GM18499 (cell line): ENCODE results near the gene FAM76A.
A peak's percentile ranks its signal among the peaks of the same experiment; 100 is the strongest.

Experiments
- ATAC-seq: cut with Tn5 transposase; IDR thresholded peaks from one replicate; pipeline ENCODE4 v1.9.1; 2021; ENCODE audit warnings: moderate number of reproducible peaks; ENCODE audit not compliant: insufficient read depth, unreplicated experiment

FAM76A gene

GRCh38 chr1:27719286-27720251, 6.2 kb upstream of the FAM76A start:
- no peak for ATAC-seq

- ATAC-seq, result no peak
Measured at GRCh38 chr1:27724961-27725373, 794 bp upstream of the FAM76A start.

DNA sequence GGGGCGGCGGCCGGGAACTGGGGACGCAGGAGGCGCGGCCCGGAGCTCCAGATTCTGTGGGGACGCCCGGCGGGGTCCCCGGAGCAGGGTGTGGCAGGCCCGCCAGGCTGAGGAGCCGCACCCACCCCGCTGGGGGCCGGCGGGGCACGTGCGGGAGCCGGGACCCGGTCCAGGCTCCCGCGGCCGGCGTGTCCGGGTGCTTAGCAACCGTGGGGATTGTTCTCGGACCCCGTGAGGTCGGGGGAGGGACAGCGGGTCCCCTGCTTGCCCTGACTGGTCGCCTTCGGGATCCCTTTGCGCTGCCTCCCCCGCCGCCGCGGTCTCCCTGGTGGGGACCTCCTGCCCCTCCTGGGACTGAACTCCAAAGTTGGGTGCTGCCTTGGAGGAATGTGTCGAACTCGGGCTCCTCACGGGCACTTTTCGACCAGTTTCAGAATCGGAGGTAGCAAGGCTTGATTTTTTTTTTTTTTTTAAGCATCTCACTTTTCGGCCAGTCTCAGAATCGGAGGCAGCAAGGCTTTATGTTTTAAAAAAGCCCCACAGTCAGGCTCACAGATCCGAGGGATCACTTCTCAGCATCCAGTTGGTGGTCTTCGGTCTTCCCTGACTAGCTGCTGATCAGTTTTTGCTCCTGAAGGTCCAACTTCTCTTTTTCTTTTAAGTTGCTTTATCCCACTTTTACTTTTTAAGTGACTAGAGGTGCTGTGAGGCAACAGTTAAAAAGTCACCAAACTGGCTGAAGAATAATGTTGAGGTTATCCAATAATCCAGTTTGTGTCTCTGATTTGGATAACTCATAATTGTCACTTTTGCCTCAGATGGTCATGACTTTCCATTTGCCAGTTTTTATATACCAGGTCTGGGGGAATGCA, 648 bp downstream of the FAM76A start:
- ATAC-seq, result no peak

GRCh38 chr1:27727126-27727525, 1.4 kb downstream of the FAM76A start:
- no peak for ATAC-seq

GRCh38 chr1:27736252-27736651, 10.5 kb downstream of the FAM76A start:
- no peak for ATAC-seq

- ATAC-seq, result no peak
Measured at GRCh38 chr1:27741121-27741520, 15.4 kb downstream of the FAM76A start.

- ATAC-seq, result no peak
Measured at GRCh38 chr1:27744556-27744955, 18.8 kb downstream of the FAM76A start.

DNA sequence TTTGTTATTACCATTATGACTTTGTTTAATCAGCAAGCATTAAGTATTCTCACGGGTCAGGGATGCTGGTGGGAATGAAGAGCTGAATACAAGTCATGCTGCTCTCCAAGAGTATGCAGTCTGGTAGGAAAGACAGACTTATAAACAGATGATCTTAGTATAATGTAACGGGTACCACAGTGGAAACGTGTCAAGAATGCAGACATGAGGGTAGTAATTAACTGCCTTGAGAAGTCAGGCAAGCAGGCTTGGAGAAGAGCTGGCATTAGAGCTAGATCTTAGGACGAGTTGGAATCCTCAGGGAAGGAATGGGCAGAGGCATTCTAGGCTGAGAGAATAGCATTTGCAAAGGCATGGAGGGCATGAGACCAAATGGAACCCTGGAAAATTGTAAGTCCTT, 19.7 kb downstream of the FAM76A start:
- ATAC-seq, result no peak

GRCh38 chr1:27752360-27752759, 26.6 kb downstream of the FAM76A start:
- no peak for ATAC-seq

DNA sequence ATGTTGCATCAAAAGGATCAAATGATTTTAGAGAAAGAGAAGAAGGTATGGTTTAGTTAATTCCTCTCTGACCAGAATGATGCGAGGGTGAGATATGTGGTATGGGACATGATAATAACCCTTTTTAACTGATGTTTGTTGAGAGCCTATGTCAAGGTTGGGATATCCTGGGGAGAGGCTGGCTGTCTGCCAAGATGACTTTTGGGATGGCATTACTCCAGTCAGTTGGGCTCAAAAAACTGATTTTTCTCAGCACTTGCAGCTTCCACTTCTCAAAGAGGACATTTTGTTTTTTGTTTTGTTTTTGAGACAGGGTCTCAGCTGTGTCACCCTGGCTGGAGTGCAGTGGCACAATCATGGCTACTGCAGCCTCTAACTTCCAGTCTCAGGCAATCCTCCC, 29.5 kb downstream of the FAM76A start:
- no peak for ATAC-seq

DNA sequence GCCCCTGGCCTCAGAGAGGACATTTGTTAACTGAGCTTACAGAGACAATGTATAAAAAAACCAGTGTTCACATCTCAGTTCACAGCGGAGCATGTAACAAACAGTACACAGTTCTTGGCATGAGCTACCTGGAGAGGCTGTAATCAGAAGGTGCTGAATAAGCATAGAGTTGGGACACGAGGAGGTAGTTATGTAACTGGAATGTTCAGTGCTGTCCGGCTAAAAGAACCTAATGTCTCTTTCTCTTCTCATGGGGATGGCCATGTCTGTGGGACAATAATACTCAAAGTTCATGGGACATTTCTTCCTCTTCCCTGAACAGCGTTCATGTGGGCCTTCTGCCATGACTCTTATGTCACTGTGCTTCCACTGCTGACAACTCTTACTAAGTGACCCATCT, 30.1 kb downstream of the FAM76A start:
- no peak for ATAC-seq

DNA sequence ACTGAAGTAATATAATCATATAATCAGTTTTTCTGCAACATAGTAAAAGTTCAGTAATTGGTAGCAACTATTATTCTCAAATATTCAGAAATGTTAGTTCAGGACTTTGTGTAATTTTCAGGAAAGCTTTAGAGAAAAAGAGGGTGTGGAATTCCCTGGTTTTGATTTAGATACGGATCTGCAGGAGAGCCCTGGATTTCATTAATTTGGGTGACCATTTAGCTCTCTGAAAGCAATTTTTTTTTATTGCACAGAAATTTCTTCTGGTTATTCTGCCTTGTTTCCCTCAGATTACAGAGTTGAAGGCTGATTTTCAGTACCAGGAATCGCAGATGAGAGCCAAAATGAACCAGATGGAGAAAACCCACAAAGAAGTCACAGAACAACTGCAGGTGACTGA, 33.5 kb downstream of the FAM76A start:
- ATAC-seq, result no peak

DNA sequence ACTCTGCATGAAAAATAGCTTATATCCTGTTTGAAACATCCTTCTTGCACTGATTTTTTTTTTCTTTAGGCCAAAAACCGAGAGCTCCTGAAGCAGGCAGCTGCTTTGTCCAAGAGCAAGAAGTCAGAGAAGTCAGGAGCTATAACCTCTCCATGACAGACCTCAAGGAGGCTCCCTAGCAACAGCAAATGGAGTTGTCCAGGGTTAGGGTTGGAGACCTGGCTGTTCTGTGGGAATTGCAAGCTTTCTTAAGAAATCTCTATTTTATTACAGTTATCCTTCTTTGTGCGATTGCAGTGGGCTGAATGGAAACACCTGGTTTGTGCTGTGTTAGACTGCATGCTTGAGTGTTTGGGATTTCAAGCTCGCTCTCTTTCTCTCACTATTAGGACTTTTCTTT, 34.7 kb downstream of the FAM76A start:
- ATAC-seq, result no peak

GRCh38 chr1:27762033-27762432, 36.3 kb downstream of the FAM76A start:
- no peak for ATAC-seq

GRCh38 chr1:27763358-27763757, 37.6 kb downstream of the FAM76A start:
- no peak for ATAC-seq

- no peak for ATAC-seq
Measured at GRCh38 chr1:27770293-27770830, 44.6 kb downstream of the FAM76A start.

GRCh38 chr1:27772036-27772931, 46.5 kb downstream of the FAM76A start:
- no peak for ATAC-seq

DNA sequence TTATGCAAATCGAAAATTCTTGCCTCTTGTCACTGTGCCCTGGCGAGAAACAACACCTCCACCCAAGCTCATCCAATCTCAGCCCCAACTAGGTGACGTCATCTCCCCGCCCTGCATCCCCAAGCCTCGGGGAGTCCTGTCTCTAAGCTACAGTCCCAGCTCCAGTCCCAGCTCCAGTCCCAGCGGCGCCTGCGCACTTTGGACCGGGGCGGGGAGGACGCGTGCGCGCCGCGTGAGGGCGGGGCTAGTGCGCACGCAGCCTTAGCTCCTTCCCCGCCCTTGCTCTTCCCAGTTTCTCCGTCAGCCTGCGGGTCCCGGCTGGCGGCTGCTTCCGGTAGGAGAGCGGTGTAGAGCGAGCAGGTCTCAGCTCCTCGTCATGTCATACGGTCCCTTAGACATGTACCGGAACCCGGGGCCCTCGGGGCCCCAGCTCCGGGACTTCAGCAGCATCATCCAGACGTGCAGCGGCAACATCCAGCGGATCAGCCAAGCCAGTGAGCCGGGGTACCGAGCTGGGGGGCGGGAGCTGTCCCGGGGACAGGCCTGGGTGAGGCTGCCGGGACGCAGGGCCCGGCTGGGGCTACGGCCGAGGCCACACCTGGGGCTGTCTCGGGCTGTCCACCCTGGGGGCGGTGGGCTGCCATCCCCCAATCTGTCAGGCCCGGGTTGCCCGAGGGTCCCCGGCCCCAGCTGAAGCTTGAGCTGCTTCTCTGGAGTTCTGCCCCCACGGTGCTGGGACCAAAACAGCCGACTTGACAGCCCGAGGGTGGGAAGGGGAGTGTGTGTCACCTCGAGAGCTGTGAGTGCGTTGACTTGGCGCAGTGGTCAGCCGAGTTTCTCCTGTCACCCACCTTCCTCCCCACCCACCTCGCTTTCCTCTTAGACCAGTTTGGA, 47.4 kb downstream of the FAM76A start, which contains the start of gene STX12:
Gene STX12 (plus strand): TSS at position 288 of the 894 bp plus-strand sequence. CDS start 89 bp downstream, at position 377.
- peak; percentile 77 for ATAC-seq
